Stimulated activated CD8-positive, alpha-beta memory T cell treated with anti-CD3 and anti-CD28 coated beads, Interleukin-7, amount 100 ng/mL, for 48 hours (primary cell): ENCODE results near the gene PDZRN3.
"Not testable (repeated sequence)": the region's sequence is repeated elsewhere in the genome, so short reads cannot be mapped to it uniquely, and the experiment has no call there.

Experiments
- DNase-seq, 2 donors: peaks; one replicate each; pipeline ENCODE4 v3.0.0-alpha.2; 2020; ENCODE audit warnings: low read depth in 1 of 2; ENCODE audit errors: extremely low read depth in 1 of 2

PDZRN3 gene

DNA sequence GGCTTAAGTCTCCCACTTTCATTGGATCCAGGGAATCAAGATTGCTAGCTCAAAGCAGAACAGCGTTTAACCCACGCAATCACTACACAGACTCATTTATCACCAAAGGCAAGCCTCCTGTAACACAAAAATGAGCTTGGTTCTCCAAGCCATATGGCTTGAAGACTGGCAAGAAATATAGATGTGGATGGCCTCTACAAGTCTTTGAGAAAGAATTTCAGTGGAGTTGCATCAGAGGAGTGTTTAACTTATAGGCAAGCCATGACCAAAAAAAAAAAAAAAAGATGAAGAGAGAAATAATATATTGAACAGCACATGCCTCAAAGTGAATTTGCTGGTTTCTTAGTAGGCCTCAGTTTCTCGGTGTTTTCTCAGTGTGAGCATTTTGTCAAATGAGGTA is 27.3 kb downstream of the PDZRN3 start:
- DNase-seq: no peak

DNA sequence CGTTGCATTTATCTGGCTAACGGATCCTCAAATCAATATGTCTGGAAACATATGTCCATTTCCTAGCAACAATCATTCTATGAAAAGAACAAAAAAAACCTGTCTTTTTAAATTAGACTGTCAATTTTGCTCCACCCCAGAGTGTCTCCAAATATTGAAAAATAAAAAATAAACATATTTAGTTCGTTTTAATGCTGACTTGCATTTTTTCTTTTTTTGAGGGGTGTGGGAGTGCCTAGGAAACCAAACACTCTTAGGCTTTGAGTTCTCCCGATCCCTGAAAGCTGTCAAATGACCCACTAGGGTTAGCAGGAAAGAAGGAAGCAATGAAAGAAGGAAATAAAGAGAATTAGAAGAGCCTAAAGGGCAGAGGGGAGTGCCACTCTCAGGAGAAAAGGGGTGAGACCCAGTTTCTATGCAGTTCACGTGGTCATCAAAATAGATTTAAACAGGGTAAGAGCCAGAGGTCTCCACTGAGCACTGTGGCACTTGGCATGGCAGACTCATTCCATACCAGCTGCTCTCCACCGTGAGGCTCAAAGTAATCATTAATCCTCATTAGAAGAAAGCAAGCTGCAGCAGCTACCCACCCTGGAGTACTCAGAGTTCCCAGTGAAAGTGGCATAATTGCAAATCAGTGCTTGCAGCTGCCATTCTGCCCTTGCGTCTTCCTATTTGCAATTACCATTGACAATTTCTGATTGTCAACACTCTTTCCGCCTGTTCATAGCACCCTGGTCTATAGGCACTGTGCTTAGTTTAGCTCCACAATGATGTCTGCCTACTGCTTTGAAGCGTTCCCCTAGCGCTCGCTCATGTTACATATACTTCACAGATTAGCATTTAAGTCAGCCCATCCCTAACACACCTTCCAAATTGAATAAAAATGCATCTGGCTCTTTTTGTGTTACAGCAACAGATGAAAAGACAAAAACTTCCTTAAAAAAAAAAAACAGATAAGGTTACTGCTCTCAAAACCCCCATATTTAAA is 32.3 kb downstream of the PDZRN3 start:
- no peak for DNase-seq

DNA sequence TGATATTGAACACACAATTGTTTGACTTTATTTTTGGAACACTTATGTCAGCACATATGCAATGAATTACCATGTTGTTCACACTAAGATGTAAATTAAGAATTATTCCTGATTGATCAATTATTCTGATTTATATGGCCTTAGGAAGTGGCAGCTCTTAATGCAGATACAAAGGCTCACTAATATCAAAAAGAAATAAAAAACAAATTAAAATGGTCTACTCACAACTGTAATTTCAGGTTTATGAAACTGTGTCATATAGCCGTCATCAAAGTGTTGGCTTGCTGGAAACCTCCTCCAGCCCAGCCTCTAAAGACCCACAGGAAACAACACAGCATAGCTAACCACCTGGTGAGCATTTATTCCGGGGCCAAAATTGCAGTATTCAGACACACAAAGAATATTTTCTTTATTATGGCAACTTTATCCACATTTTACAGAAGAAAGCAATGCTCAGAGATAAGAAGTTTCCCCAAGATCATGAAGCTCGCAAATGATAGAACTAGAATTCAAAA is 33.4 kb downstream of the PDZRN3 start:
- no peak for DNase-seq

DNA sequence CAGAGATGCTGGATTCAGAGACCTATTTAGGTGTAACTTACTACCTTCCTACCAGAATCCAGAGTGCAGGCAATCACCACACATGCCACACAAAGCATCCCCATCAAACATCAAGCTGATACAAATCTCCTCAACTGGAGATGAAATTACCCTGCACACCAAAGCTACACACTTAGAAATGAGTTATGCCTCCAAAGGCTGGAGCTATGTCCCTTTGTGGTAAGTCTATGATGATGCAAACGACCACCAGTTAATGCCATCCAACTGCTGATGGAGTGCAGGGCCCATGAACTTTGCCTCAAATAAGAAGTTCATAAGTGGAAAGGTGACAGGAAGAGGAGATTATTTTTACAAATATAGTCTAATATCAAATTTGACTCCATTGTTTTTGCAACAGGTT is 38.1 kb downstream of the PDZRN3 start:
- no peak for DNase-seq

DNA sequence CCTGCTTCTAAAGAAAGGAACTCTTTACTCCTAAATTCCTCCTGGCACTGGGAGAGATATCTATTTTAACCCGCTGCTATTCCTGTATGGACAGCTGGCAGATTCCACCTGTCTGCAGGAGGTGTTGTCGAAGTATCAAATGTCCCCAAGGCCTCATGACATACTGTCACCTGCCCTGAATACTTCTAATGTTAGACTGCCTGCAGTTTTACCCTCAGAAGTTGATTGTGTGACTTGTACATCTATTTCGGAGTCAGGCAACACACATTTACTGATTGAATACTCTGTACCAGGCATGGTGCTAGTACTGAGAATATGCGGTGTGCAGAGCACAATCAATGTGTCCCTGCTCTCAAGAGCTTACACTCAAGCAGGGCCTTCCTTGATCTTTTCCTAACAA is 38.6 kb downstream of the PDZRN3 start:
- DNase-seq: no peak

DNA sequence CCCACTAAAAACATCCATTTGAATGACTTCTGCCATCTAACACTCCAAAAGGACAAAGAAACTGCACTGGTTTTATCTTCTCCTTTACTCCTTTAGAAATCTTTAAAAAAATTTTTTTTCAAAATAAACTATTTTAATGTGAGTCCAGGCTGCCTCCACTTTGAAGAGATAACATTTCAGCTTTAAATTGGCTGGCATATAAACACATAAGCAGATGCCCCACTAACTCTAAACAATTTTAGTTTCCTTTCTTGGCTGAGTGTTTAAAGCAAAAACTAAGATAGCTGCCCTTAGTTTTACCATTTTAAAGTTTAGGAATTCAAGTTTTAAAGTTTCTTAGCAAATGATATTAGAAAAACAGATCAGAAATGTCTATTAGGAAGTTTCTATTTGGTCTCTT is 39.9 kb downstream of the PDZRN3 start:
- no peak for DNase-seq

DNA sequence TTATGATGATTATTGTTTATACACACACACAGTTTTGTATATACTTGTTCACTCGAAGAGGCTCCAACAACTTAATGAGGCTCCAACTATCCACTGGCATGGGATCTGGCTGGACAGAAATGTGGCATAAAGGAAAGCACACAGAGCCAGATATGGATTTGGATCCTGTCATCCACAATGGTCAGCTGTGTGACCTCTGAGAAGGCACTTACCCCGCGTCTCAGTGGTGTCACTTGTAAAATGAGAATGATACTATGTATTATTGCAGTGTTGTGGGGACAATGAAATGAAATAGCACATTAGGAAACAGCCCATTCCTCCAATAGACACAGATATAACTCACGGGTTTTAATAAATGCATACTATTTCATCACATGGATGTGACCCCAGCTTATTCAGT is 42.2 kb downstream of the PDZRN3 start:
- no peak for DNase-seq

DNA sequence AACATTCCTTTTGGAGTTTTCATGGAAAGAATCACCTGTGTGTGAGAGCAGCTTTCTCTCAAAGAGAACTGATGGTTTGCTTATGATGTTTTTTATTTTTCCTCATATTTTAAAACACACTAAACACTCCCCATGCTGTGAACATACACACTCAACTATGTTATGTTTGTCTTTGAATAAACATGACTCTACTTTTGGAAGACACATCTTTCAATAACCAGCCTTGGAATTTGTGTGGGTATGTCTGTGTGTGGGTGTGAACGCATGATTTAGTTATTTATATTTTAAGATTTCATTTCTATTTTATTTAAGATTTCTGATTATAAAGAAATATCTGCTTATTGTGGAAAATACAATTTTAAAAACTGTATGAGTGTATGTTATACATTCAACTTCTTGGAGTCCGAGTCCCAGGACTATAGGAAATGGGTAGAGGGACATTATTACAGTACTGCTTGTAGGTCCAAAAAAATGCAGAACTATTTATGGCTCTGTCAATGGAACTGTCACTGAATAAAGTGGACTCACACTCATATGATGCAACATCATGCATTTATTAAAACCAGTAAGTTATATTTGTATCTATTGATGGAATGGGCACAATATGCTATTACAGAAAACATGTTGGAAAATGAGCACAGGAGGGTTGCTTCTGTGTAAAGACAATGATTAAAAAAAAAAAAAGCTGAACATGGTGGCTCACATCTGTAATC is 43.5 kb downstream of the PDZRN3 start:
- no peak for DNase-seq

DNA sequence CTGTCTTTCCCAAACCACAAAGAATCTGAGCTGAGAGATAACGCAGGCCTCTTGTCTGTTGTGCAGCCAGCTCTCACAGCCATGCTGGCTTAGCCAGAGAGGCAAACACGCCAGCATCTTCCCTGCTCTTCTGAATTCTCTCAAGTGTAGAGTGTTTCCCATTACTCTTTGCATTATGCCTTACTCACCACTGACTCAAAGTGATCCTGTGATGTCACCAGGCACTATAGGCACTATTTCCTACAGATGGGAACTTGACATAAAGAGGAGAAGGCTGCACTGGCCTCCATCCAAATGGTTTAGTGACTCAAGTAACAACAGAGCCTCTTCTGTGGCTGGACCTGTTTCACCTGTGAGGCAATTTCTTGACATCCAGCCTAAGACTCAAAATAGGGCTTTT is 44.4 kb downstream of the PDZRN3 start:
- DNase-seq: peak in 1 of 2 donors; percentile 3

DNA sequence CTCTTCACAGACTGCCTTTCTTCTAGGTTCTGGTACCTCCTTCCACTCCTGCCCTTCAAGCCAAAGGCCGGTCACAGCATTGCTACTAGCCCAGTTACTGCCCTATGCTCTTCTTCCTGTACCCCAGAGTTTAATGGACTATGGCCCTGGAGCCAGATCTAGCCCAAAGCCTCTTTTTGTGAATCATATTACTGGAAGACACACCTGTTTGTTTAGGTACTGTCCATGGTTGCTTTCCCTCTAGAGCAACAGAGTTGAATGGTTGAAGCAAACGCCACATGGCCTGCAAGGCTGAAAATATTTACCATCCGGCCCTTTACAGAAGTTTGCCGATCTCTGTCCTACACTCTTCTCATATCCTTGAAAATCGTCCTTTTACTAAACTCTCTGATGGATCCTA is 47.0 kb downstream of the PDZRN3 start:
- no peak for DNase-seq

DNA sequence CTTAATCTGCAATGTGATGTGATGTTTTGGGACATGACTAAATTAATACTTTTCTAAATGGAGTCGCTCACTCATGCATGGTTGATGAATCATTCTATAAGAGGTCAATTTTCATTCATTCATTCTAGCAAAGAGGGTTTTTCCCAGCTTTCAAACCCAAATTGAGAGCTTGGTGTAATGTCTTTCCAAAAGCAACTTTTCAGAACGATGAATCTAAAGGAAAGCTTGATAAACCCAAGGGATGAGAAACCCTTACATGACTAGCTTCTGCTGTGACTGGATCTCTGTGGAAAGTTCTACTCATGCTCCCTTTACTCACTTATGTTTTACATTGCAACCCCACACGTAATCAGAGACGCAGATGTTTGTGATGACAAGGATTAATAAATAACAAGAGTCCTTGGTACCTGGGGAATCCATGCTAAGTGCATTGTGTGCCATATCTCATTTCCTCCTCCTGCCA is 47.7 kb downstream of the PDZRN3 start:
- no peak for DNase-seq

DNA sequence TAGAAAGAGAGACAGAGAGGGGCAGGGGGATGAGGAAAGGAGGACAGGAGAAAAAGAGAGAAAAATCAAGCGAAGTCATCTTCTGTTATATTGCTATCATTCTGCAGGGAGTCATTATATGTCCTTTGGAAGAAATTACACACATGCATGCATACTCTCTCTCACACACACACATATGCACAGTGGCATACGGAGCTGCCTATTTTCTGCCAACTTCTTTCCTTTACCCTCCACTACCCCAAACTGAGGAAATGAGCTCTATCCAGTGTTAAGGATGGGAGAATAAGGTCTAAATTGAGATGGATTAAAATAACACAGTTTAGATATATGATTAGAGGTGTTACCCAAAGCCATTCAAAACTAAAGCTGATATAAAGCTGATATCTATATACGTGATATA is 48.8 kb downstream of the PDZRN3 start:
- DNase-seq: no peak

DNA sequence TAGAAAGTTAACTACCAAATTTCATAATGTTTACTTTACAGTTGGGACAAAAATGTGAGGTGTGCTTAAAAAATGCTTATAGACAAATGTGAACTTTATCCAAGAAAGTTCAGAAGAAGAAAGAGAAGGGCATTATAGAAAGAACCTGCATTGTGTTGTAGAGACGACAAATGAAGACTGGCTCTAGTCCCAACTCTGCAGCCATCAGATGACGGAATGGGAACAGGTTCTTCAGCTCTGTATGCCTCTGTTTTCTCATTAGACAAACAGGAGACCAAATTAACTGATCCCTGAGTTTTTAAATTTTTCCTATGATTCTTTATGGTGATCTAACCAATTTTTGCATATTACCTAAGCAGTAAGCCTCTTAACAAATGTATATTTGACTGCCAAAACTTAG is 49.2 kb downstream of the PDZRN3 start:
- no peak for DNase-seq

DNA sequence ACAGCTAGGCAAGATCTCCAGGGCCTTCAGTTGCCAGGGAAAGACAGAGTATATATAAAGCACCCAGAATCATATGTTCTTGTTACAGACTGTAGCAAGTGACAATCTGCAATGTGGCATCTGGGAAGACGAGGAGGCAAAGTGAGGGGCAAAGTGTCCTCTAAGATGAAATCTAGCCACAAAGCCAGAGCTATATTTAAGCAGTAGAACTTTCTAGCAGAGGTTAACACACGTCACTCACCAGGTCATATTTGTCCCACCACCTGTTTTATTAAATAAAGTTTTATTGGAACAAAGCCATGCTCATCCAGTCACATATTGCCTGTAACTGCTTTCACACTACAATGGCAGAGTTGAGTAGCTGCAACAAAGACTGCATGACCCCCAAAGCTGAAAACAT is 51.5 kb downstream of the PDZRN3 start:
- DNase-seq: no peak

DNA sequence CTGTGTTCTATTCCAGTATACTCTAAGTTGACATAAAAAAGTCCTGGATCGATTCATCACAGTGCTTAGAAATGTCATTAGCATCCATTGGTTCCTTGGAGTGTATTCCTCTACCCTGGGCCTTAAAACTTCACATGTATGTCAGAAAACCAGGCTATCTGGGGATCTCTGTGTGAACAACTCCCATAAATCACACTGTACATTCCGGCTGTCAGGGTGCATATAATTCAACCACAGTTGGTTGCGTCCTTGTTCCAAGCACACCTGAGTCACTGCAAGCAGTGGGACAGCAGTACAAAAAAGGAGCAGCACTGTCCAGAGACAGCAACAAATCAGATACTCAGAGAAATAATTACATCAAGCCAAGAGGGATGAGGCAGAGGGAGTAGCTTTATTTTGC is 52.4 kb downstream of the PDZRN3 start:
- DNase-seq: no peak

DNA sequence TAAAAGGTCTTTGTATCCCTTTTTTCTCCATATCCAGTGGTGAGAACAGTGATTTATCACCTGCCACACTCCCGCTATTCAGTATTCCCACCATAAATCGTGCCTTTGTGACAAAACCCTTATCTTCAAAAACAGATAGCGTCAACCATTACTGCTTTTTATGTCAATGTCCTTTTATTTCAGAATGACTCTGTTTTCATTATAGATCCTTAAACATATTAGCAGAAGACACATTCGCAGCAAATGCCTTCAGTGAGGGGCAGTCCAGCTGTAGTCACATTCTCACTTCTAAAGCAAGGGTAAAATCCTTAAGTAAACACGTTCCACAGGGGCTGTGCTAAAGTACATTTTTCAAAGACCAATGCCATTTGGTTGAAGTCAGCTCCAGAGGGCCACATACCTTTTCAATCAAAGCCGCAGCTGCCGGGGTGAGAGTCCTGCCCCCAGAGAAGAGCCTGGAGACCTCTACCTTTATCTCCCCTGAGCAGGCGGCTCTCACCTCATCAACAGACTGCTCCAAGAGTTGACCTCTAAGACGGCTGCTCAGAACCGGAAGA is 53.4 kb downstream of the PDZRN3 start:
- no peak for DNase-seq

DNA sequence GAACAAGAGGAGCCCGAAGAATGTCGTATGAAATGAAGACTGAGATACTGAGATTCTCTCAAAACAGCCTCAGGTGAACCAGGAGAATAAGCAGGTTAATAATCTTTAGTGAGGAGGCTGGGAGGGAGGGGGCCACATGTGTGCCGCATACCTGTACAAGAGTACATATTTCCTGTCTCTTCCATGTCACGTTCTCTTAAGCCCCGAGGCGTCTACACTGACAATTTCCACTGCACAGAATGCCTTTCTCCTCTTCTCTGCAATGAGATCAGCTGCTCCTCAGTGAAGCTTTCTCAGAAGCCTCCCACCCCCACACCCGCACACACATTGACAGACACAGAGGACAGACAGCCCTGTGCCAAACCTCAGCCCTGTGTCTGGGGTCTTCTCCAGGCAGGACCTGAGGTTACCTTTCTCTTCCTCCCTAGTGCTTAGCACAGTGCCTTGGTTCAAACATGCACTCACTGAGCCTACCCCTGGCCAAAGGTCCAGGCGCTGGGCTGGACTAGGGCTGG is 55.4 kb downstream of the PDZRN3 start:
- no peak for DNase-seq

DNA sequence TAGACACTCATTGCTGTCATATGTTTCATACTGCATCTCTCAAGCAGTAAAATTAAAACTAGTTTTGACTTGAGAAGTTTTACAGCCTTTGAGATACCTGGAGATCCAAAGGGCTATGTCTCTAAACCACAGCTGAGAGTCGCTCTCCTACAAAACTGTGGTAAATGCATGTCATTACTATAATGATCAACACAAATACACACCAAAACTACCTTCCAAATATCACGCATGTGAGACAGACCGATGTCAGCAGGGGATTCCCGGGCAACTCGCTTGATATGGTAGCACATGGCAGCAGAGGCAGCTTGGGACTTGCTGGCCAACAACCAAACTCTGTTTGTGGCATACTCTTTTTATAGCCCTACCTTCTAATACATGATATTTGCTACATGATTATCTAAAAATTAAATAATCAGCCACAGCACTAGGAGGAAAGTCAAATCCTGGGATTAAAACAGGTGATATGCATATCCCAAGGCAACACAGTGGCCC is 56.3 kb downstream of the PDZRN3 start:
- no peak for DNase-seq

DNA sequence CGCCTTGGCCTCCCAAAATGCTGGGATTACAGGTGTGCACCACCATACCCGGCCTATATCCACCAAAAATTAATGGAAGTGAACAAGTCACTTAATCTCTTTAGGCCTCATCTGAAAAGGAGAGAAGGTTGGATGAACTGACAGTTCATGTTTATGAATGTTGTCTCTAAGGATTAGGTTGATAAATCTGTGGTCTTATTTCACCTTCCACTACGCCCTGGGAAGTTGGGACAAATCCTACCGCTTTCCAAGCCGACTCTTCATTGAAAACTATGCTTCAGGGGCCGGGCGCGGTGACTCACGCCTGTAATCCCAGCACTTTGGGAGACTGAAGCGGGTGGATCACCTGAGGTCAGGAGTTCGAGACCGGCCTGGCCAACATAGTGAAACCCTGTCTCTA is 59.4 kb downstream of the PDZRN3 start:
- DNase-seq: not testable (repeated sequence)

DNA sequence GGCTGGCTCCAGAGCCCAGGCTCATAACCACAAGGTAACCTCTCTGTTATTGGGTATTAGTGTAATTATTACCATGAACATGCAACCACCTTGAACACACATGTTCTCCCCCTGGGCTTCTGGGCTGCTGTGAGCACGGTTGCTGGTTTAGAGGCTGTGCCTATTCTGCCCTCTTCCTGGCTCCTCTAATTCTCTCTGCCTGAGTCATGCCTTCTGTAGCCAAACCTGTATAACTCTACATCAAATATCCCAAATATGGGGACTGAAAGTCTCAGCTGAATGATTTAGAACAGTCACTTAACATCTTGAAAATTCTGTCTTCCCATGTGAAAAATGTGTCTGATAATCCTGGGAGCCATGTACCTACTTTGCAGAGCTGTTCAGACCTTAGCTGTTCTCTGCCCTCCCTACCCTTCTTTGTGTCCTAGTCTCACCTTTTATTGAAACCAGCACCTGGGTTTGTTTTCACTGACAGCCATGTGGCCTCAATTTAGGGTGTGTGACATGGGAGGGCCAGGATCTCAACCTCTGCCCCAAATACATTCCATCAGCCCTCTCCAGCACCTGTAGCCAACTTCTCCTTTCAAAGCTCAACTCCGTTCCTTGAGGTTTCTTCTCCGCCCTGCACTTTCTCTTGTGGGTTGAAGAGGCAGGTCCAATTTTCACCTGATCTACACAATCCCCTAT is 60.7 kb downstream of the PDZRN3 start:
- no peak for DNase-seq

DNA sequence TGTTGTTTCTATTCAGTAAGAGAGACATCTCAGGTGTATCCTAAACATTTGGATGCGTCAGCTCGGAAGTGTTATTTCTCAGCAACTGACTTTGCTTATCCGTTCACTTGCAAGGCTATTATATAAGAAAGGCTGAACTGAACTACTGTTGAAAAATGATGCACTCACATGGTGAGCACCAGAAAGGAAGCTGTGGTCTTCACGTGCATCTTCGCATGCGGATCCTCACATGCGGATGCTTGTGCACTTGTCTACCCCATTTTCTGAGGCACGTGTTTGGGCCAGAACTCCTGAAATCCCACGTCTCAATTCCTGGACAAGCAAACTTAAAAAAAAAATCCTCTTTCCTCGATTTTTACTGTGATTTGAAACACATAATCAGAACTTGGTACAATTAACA is 63.2 kb downstream of the PDZRN3 start:
- DNase-seq: no peak
